CD14-positive monocyte (primary cell): ENCODE data around the gene GSE1. TPM values are rescaled to one million over a fixed set of nuclear protein-coding genes. Genes with fewer than 3 reads are reported as not detected.

Experiments used
- DNase-seq, 3 donors: peaks; one replicate each; pipeline ENCODE4 v3.0.0-alpha.2; 2011 to 2022
- H2AFZ ChIP-seq: 2 replicates; pipeline ENCODE4 v1.6.0; 2012; ENCODE audit warnings: mild to moderate bottlenecking, low read depth, low read length, inconsistent platforms; ENCODE audit not compliant: insufficient read depth, poor library complexity, severe bottlenecking
- H3K27ac ChIP-seq, 2 donors: 1 replicate in 1 of 2; 2 replicates in 1 of 2; pipeline ENCODE4 v1.5.1; 2012 to 2013; ENCODE audit warnings: low read length in 2 of 2, control low read depth in 1 of 2, inconsistent platforms in 1 of 2, low read depth in 1 of 2, mild to moderate bottlenecking in 1 of 2
- H3K27me3 ChIP-seq, 2 donors: one replicate each; pipeline versions ENCODE4 v1.6.0 to v1.6.1; 2011 to 2013; ENCODE audit warnings: low read length in 2 of 2; ENCODE audit not compliant: control insufficient read depth in 2 of 2, insufficient read depth in 2 of 2
- H3K36me3 ChIP-seq, 2 donors: replicated peaks in 1 of 2; 1 replicate in 1 of 2; 2 replicates in 1 of 2; pipeline versions ENCODE4 v1.5.1 to v1.6.1; 2012 to 2013; ENCODE audit warnings: low read length in 2 of 2, control low read depth in 1 of 2, inconsistent platforms in 1 of 2, mild to moderate bottlenecking in 1 of 2; ENCODE audit not compliant: insufficient read depth in 2 of 2, control insufficient read depth in 1 of 2
- H3K4me1 ChIP-seq, 2 donors: 1 replicate in 1 of 2; 2 replicates in 1 of 2; pipeline versions ENCODE4 v1.5.1 to v1.6.1; 2012 to 2013; ENCODE audit warnings: low read length in 2 of 2, control low read depth in 1 of 2, inconsistent platforms in 1 of 2, mild to moderate bottlenecking in 1 of 2, moderate library complexity in 1 of 2; ENCODE audit not compliant: insufficient read depth in 2 of 2, control insufficient read depth in 1 of 2
- H3K4me2 ChIP-seq: replicated peaks from 2 replicates; pipeline ENCODE3; 2012; ENCODE audit warnings: low read length, moderate library complexity, mild to moderate bottlenecking; ENCODE audit not compliant: poor library complexity, severe bottlenecking; ENCODE audit errors: extremely low read depth
- H3K4me3 ChIP-seq, 3 experiments: fragments of 200-600 bp in 1 of 3; sonication (generic) in 1 of 3; replicated peaks in 1 of 3; 1 replicate in 2 of 3; 2 replicates in 1 of 3; pipeline ENCODE4 v1.5.1; 2011 to 2013; ENCODE audit warnings: low read length in 3 of 3, mild to moderate bottlenecking in 3 of 3, control low read depth in 2 of 3, low read depth in 2 of 3, inconsistent platforms in 1 of 3, moderate library complexity in 1 of 3
- H3K79me2 ChIP-seq: 2 replicates; pipeline ENCODE4 v1.6.0; 2012; ENCODE audit warnings: mild to moderate bottlenecking, control low read depth, inconsistent platforms, low read length, moderate library complexity; ENCODE audit not compliant: insufficient read depth
- H3K9ac ChIP-seq: 2 replicates; pipeline ENCODE4 v1.6.0; 2017; ENCODE audit warnings: low read length, mild to moderate bottlenecking; ENCODE audit not compliant: insufficient read depth, poor library complexity, severe bottlenecking
- H3K9me3 ChIP-seq, 2 donors: replicated peaks in 1 of 2; 1 replicate in 1 of 2; 2 replicates in 1 of 2; pipeline versions ENCODE4 v1.5.1 to v1.6.1; 2012 to 2013; ENCODE audit warnings: low read length in 2 of 2, control low read depth in 1 of 2; ENCODE audit not compliant: control insufficient read depth in 1 of 2, insufficient read depth in 1 of 2
- H4K20me1 ChIP-seq: 2 replicates; pipeline ENCODE4 v1.6.0; 2012; ENCODE audit warnings: mild to moderate bottlenecking, low read length, control low read depth, moderate library complexity; ENCODE audit not compliant: insufficient read depth
- H3K27ac Mint-ChIP-seq, 7 donors: one replicate each; pipeline ENCODE4 v1.8.0; 2020; ENCODE audit warnings: mild to moderate bottlenecking in 7 of 7, mixed read lengths in 7 of 7, moderate library complexity in 6 of 7, inconsistent platforms in 2 of 7
- H3K27me3 Mint-ChIP-seq, 3 donors: one replicate each; pipeline ENCODE4 v1.8.0; 2021 to 2022; ENCODE audit warnings: low read depth in 3 of 3, mild to moderate bottlenecking in 3 of 3, mixed read lengths in 3 of 3, moderate library complexity in 3 of 3, inconsistent platforms in 1 of 3
- H3K36me3 Mint-ChIP-seq, 2 donors: one replicate each; pipeline ENCODE4 v1.8.0; 2020; ENCODE audit warnings: mixed read lengths in 2 of 2, inconsistent platforms in 1 of 2, mild to moderate bottlenecking in 1 of 2
- H3K4me1 Mint-ChIP-seq: one replicate; pipeline ENCODE4 v1.8.0; 2020; ENCODE audit warnings: mild to moderate bottlenecking, mixed read lengths
- H3K4me3 Mint-ChIP-seq, 2 donors: one replicate each; pipeline ENCODE4 v1.8.0; 2020; ENCODE audit warnings: mild to moderate bottlenecking in 2 of 2, mixed read lengths in 2 of 2, moderate library complexity in 1 of 2
- H3K9me3 Mint-ChIP-seq, 7 donors: one replicate each; pipeline ENCODE4 v1.8.0; 2020 to 2022; ENCODE audit warnings: mixed read lengths in 7 of 7, mild to moderate bottlenecking in 6 of 7, moderate library complexity in 6 of 7, inconsistent platforms in 2 of 7
- WGBS: methylation state at CpG from one replicate; pipeline ENCODE4 v1.1.5; 2013; ENCODE audit warnings: missing lambda C conversion rate; ENCODE audit not compliant: insufficient coverage; 5-methylcytosine and 5-hydroxymethylcytosine counted together
- intact Hi-C, 2 donors: fragments of 100-400 bp; cut with micrococcal nuclease; formaldehyde crosslinking; loops; one replicate each; pipeline versions ENCODE4 v1.15.0 to v1.15.1; 2023
- polyA plus RNA-seq, 3 donors: library from polyadenylated mRNA; depleted of rRNA in 1 of 3; unstranded in 2 of 3; stranded (reverse) in 1 of 3; fragments of 300-500 nt in 2 of 3; fragments of >200 nt in 1 of 3; fragmentation: Illumina TruSeq in 2 of 3; gene quantifications; 1 replicate in 2 of 3; 2 replicates in 1 of 3; pipeline ENCODE4 v1.2.3, GENCODE V29; 2012 to 2021
- TF ChIP-seq, protein P1 (sequence below): fragments of 200-600 bp; IDR thresholded peaks from one replicate; pipeline ENCODE4 v1.8.0; 2022; ENCODE audit warnings: antibody characterized with exemption, mild to moderate bottlenecking

Gene GSE1
- polyA plus RNA-seq, 3 donors: 0.67 to 38.9 (median 0.86) TPM

DNA sequence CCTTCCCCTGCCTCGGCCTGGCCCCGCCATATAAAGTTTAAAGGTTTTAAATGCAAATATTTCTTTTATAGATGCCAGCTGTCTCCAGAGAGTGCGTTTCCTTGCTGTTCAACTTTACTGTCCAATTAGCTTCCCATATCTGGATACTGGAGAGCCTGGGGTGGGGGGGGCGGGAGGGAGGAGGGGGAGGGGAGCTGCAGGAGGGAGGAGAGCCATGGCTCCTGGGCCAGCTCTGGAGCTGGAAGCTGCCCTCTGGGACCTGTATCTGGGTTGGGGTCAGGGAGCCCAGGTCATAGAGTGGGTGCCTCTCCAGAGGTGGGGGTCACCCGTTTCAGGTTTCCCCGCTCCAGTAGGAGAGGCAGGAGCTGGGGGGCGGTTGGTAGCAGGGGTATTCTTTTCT lies 6.2 kb upstream of the GSE1 start:
- Histone ChIP-seq H3K4me1 (peaks cover 28 to 48% of the 10 kb centered on the region in 2 donors), H3K27ac (no peak overlapping the region), H3K79me2 (peaks cover 77% of the 10 kb centered on the region), H3K4me3 (no peak overlapping the region), H3K4me2 (peak overlapping the region; percentile 14), H4K20me1 (peaks cover 91% of the 10 kb centered on the region), H3K9ac (no peak overlapping the region), H3K9me3 (no peaks in the 10 kb centered on the region), H3K27me3 (no peaks in the 10 kb centered on the region), H3K36me3 (peaks cover 3 to 10% of the 10 kb centered on the region in 2 donors), H2AFZ (no peak overlapping the region)
- Mint-ChIP-seq H3K9me3 (peaks cover 0 to 1% (median 0%) of the 10 kb centered on the region in 7 donors), H3K27me3 (peaks cover 4 to 10% (median 5%) of the 10 kb centered on the region in 3 donors), H3K27ac (no peak overlapping the region), H3K4me3 (no peak overlapping the region), H3K36me3 (peaks cover 21% of the 10 kb centered on the region in 2 donors), H3K4me1 (peaks cover 43% of the 10 kb centered on the region)
- intact Hi-C loops: loop anchor here in 1 of 2 donors (5.0 kb wide), 1 partner anchor 35 kb away; no protein-coding TSS in a partner anchor
- no CpG with 5 or more reads among the region's 7 CpGs for WGBS
- TF ChIP-seq, protein P1, sequence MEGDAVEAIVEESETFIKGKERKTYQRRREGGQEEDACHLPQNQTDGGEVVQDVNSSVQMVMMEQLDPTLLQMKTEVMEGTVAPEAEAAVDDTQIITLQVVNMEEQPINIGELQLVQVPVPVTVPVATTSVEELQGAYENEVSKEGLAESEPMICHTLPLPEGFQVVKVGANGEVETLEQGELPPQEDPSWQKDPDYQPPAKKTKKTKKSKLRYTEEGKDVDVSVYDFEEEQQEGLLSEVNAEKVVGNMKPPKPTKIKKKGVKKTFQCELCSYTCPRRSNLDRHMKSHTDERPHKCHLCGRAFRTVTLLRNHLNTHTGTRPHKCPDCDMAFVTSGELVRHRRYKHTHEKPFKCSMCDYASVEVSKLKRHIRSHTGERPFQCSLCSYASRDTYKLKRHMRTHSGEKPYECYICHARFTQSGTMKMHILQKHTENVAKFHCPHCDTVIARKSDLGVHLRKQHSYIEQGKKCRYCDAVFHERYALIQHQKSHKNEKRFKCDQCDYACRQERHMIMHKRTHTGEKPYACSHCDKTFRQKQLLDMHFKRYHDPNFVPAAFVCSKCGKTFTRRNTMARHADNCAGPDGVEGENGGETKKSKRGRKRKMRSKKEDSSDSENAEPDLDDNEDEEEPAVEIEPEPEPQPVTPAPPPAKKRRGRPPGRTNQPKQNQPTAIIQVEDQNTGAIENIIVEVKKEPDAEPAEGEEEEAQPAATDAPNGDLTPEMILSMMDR: no peak
- DNase-seq: no peak

DNA sequence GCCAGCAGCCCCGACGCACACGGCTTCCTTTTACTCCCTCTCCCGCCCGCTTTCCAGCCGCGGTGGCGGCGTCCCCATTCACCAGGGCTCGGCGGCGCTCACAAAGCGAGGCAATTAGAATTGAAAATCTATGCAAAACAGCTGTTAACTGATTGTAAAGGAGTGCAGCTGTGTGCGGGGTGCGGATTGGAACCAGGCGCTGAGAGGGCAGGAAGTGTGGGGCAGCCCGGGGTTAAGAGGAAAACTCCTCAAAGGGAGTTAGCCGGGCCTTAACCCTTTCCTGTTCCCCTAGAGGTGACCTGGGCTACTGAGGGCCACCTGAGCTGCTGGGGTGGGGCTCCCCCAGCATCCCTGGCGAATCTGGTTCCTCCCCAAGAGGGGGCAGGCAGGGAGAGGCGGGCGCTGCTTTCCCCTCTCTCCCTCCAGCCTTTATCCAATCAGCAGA lies 5.8 kb upstream of the GSE1 start:
- peaks cover 76% of the 10 kb centered on the region for H3K79me2 ChIP-seq
- Mint-ChIP-seq H3K36me3 (peaks cover 21% of the 10 kb centered on the region in 2 donors), H3K9me3 (peaks cover 0 to 1% (median 0%) of the 10 kb centered on the region in 7 donors), H3K27ac (no peak overlapping the region), H3K27me3 (peaks cover 4 to 10% (median 5%) of the 10 kb centered on the region in 3 donors), H3K4me1 (peaks cover 45% of the 10 kb centered on the region), H3K4me3 (no peak overlapping the region)
- DNase-seq: no peak
- intact Hi-C loops: loop anchor here in 1 of 2 donors (5.0 kb wide), 1 partner anchor 35 kb away; no protein-coding TSS in a partner anchor
- TF ChIP-seq, protein P1: no peak
- no peak overlapping the region for H2AFZ ChIP-seq
- H4K20me1 ChIP-seq: peaks cover 89% of the 10 kb centered on the region
- H3K27ac ChIP-seq: no peak overlapping the region
- H3K9ac ChIP-seq: no peak overlapping the region
- no peaks in the 10 kb centered on the region for H3K27me3 ChIP-seq
- H3K4me2 ChIP-seq: peak overlapping the region; percentile 14
- H3K36me3 ChIP-seq: peaks cover 3 to 10% of the 10 kb centered on the region in 2 donors
- WGBS: 9% methylated on average over 18 of the region's 21 CpGs
- H3K4me3 ChIP-seq: no peak overlapping the region
- no peaks in the 10 kb centered on the region for H3K9me3 ChIP-seq
- H3K4me1 ChIP-seq: peaks cover 28 to 52% of the 10 kb centered on the region in 2 donors
